Hypothalamus (tissue), 51 donors: ENCODE measurements around the gene DNAJC10.

Experiments
- DNase-seq, 51 donors: peaks; one replicate each; lab custom pipeline; 2025; lab: John Stamatoyannopoulos, UW

The DNAJC10 gene

DNA sequence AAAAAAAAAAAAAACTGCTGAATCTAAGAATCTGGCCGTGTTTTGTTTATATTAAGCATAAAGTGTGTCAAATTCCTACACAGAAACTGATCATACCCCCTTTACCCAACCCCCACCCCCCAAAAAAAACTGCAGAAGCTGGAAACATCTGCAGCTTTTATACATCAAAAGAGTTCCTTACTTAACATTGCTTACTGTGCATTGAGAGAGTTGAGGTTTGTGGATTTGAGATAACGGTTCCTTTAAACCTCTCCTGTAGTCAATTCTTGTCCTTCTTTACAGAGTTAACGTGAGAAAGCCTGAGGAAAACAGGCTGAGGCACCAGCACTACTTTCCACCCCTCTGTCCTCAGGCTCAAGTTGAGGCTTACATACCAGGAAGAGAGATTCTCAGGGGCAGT, 115.9 kb downstream of the DNAJC10 start:
- DNase-seq: no peak

DNA sequence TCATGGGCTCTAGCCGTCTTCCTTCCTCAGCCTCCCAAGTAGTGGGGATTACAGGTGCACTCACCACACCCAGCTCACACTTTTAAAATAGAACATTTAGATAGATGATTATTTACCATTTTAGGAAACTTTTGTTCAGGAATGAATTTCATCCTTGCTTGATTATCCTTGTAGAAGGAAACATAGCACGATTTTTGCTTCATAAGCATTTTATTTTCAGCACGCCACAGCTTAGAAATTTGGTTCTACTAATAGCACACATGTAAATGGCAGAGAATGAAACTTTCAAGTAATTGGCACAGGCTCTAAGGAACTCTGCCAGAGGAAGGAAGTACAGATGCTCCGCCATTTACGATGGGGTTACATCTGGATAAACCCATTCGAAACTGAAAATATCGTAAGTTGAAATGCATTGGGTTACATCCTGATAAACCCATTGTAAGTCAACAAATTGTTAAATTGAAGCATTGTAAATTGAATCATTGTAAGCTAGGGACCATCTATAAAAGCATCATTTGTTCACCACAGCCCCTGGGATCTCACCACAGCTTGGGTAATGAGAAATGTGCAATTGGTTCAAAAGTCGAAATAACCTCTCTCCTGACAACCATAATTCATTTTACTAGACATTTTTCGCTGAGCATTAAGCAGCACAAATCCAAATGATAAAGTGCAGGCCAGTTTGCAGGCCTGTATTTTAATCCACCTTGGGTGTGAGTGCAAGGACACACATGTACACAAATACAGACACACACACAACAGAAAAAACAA, 117.2 kb downstream of the DNAJC10 start:
- DNase-seq: no peak

DNA sequence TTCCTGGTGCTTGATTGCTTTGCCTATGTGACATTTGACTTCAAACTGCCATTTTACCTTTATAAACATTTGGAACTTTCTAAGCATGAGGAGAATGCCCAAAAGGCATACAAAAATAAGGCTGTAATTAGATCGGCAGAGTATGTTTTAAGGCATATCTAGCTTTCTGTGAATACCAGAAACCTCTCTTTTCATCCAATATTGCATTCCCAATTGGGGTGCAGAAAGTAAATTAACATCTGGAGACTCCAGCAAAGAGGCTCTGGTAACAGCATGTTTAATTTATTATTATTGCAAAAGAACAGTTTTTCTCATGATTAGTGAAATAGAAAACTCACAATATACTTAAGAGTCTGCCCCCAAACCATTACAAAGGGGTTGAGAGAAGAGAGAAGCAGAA, 118.2 kb downstream of the DNAJC10 start:
- DNase-seq: no peak

DNA sequence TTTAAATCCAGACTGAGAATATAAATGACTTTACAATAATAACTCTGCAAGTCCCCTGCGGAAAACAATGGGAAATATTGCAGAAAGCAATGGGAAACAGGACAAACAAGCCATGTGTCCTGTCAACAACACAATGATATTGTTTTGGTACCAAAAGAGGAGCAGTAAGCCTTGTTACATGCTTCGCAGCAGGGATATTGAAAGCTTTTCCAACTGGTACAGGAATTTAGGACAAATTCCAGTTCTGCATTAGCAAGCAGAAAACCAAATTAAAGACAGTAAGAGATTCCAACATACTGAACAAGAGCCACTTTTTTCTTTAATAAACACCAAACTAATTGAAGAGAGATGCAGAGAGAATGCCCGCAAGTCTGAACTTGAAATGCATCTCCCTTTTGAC, 120.4 kb downstream of the DNAJC10 start:
- no peak for DNase-seq
